GM18867 (cell line): ENCODE results near the gene CCNL2.
"Not testable (repeated sequence)": the region's sequence is repeated elsewhere in the genome, so short reads cannot be mapped to it uniquely, and the experiment has no call there.

ENCODE experiments used
- ATAC-seq: cut with Tn5 transposase; IDR thresholded peaks from one replicate; pipeline ENCODE4 v1.9.1; 2021; ENCODE audit warnings: mild to moderate bottlenecking, moderate library complexity; ENCODE audit not compliant: unreplicated experiment

CCNL2 gene

DNA sequence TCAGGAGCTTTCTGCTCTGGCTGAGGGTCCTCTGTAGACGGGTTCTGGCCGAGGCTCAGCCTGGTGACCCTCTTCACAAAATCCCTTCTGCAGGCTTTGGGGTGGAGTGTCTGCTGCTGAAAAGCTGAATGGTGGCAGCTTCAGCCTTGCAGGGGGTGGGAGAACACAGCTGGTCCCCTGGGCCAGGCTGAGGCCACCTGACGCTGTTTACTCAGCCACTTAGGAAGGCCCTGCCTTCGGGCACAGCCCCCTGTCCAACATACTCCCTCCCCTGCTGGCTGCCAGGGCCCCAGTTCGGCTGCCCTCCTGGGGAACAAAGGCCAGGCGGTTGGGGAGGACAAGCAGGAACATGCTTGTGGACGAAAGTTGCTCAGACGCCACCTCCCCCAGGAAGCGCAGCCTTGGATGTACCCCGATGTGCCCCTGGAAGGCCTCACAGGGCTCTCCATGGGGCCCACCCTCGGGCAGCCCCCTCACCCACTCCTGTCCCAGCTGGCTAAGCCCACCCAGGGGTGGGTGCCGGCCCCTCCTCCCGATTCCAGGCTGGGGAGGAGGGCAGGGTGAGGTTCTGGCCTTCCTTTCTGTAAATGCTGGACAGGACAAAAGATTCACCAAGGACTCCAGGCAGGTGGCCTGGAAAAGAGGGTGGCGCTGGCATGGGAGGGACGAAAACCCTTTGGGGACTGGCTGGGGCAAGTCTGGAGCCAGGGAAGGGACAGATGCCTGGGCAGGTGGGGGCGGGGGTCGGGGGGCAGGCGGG, 22.2 kb upstream of the CCNL2 start, which contains the start of gene ANKRD65:
ANKRD65 (minus strand) TSS at position 130 of the 760 bp plus-strand sequence. CDS start 271 bp downstream, outside the sequence.
- ATAC-seq, result no peak

DNA sequence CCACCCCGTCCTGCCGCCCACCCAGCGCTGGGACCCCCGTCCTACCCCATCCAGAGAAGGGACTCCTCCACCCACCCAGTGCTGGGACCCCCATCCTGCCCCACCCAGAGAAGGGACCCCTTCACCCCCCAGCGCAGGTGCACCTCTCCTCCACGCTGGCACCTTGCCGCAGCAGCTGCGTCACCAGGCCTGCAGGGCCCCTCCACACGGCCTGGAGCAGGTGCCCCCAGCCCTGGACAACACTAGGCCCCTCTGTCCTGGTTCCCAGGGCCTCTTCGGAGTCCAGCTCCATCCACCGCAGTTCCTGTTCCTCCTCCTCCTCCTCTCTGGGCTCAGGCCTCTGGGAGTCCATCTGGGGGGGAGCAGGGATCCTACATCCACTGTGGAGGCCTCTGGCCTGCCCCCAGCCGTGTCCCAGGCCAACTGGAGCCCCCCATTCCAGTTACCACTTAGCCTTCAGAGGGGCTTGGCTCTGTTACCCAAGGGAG, 21.6 kb upstream of the CCNL2 start:
- no peak for ATAC-seq

DNA sequence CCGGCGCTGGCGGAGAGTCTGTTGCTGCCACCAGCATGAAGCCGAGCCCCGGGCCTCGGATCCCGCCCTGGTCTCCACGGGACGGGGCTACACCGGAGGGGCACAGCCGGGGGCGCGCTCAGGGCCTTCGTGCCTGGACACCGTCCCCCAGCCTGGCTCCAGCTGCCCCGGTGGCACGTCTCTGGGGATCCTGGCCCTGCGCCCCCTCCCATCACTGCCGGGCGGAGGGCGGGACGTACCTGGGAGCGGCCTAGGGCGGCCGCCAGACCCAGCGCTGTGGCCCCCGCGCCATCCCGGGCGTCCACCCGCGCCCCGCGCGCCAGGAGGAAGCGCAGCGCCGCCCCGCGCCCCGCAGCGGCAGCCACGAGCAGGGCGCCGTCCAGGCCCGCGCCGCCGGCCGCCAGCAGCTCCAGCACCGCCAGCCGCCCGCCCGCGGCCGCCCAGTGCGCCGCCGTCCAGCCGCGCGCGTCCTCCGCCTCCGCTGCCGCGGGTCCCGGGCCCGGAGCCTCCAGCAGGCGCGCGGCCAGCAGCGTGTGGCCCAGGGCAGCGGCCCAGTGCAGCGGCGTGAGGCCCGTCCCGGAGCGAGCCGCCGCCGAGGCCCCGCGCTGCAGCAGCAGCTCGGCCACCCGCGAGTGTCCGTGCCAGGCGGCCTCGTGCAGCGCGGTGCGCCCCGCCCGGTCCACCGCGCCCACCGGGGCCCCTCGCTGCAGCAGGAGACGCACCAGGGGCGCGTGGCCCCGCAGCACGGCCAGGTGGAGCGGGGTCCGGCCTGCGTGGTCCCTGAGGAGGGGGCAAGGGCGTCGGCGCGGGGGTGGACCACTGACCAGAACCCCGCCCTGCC, 20.9 kb upstream of the CCNL2 start:
- ATAC-seq, result no peak

DNA sequence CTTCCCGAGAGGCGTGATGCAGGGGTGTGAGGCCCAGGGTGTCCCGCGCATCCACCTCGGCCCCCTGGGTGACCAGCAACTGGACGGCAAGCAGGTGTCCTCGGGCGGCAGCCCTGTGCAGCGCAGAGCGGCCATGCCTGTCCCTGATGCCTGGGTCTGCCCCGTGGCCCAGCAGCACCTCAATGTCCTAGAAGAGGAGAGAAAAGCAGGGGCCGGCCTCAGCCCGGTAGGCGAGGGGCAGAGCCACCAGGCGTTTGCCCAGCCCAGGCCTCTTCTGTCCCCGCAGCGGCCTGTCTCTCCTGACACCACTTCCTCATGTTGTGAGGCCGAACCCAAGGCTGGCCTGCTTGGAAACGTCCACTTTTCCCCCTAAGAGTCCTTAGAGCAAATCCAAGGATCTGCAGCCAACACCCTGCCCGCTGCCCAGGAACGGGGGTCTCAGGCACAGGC, 20.3 kb upstream of the CCNL2 start:
- ATAC-seq, result no peak

DNA sequence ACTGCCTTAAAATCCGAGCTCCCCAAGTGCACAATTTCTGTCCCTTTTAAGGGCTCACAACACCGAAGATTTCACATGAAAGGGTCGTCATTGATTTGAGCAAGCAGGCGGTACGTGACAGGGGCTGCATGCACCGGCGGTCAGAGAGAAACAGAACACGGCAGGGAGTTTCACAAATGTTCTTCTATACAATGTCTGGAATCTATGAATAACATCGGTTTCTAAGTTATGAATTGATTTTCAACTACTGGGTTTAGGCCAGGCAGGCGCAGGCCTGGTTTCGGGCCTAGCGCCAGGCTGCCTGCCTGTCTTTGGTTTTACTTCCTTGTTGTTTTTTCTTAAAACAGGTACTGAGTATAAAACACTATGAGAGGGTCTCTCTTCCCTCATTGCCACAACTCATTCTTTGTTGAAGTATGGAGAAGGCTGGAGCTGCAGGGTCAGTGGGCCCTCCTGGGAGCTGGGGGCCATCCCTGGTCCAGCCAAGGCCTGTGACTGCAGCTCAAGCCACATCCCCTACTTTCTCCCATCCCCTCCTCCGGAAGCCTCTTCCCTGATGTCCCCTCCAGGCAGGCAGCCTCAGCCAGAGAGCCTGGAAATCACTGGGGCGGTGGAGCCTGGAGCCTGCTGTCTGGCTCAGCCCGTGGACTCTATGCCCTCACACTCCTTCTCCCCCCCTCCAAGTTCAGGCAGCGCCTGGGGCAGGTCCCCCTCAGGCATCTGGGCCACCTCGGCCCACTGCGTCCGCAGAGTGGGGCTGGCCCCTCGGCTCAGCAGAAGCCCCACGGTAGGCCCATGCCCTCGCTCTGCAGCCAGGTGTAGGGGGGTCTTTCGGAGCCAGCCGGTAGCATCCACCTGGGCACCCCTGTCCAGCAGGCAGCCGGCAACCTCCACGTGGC, 19.6 kb upstream of the CCNL2 start:
- no peak for ATAC-seq

DNA sequence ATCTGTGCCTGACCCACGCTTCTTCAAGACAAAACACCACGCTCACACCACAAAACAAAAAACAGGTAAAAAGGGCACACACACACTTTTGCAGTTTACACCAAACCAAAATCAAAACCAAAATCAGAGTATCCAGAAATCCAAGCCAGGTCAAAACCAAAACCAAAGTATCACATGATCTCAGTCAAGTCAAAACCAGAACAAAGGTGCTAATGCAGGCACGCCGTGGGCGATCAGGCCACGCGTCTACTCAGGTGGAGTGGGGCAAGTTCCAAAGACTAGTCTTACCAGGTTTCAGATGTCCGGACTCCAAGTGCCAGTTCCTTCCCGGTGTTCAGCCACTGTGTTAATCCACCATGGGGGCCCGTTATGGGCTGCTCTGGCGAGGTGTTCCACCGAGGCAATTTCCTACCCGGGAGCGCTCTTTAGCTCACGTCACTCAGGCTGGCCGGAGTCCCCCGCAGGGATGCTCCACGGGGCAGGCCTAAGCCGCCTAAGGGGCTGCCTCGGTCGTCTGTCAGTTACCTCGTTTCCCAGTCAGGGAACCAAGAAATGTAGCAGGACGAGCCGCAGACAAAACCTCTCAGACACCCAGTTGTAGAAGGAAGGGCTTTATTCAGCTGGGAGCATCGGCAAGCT, 18.8 kb upstream of the CCNL2 start:
- ATAC-seq, result not testable (repeated sequence)

DNA sequence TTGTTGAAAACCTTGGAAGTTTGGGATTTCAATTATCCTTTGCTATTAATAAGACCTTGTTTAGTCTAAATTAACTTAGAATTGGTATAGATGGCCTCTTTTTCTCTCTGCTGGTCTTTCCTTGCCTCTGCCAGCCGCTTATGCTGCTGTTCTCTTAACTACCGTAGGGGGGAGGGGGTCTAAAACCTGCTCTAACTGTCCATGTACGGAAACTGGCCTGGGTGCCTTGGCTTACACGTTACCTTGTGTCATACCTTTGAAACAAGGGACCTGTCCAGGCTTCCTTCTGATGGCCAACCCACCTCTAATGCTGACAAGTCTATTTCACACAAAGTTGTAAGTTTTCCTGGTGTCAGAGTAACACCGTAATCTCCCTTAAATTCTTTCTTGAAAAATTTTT, 18.3 kb upstream of the CCNL2 start:
- ATAC-seq, result not testable (repeated sequence)

DNA sequence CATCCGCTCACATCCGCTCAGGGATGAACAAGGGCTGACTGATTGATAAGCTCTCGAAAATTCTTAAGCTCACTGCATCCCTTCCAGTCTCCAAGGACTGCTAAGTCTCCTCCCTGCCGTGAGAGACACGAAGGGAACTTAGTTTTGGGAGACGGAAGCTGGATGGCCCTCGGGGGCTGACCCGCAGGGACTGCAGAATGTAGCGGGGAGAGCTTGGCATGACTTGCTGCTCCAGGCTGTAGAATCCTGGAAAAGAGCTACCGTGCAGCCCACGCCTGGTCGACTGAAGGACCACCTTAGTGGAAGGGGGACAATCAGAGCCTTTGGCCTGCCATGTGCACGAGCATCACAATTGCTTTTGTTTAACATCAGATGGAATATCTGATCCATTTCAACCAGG, 16.6 kb upstream of the CCNL2 start:
- ATAC-seq, result no peak

DNA sequence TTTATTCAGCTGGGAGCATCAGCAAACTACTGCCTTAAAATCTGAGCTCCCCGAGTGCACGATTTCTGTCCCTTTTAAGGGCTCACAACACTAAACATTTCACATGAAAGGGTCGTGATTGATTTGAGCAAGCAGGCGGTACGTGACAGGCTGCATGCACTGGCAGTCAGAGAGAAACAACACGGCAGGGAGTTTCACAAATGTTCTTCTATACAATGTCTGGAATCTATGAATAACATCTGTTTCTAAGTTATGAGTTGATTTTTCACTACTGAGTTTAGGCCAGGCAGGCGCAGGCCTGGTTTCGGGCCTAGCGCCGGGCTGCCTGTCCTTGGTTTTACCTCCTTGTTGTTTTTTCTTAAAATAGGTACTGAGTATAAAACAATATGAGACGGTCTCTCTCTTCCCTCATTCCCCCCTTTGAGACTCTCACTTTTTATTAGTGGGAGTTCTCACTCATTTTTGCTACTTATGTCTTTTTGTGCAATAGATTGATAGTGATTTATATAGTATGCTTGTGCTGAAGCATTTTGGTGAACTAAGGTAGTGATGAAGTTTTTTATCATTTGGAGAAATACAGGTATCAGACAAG, 13.3 kb upstream of the CCNL2 start:
- ATAC-seq, result not testable (repeated sequence)

DNA sequence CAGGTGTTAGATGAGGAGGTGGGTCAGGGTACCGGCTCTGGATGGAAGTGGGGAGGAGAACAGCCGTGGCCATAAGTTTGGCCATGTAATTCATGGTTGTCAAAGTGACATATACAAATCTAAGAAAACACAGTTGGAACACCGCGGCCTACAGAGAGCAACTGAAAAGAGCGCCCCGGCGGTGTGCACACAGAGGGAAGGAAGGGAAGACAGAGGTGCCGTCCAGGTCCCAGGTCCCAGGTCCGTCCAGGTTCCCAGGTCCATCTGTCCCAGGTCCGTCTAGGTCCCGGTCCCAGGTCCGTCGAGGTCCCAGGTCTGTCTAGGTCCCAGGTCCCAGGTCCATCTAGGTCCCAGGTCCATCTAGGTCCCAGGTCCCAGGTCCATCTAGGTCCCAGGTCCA, 12.5 kb upstream of the CCNL2 start:
- ATAC-seq, result no peak

DNA sequence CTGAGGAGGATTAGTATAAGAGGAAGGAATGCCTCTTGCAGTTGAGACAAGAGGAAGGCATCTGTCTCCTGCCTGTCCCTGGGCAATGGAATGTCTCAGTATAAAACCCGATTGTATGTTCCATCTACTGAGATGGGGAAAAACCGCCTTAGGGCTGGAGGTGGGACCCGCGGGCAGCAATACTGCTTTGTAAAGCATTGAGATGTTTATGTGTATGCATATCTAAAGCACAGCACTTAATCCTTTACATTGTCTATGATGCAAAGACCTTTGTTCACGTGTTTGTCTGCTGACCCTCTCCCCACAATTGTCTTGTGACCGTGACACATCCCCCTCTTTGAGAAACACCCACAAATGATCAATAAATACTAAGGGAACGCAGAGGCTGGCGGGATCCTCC, 11.1 kb upstream of the CCNL2 start:
- not testable (repeated sequence) for ATAC-seq

DNA sequence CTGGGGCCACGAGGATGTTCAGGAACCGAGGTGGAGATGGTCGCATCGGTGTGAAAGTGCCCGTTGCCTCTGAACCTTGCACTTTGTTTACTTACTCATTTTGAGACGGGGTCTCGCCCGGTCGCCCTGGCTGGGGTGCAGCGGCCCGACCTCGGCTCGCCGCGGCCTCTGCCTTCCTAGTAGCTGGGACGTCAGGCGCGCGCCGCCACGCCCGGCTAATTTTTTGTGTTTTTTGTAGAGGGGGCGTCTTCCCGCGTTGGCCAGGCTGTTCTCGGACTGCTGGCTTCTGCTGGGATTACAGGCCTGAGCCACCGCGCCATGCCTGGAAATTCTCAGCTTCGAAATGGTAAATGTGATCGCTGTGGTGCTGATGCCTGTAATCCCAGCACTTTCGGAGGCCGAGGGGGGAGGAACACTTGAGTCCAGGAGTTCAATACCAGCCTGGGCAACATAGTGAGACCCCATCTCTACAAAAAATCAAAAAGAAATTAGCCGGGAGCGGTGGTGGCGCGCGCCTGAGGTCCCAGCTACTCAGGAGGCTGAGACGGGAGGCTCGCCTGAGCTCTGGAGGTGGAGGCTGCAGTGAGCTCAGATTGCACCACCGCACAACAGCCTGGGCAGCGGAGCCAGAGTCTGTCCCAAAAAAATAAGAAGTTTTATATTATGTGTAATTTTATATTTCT, 8.6 kb upstream of the CCNL2 start:
- ATAC-seq, result no peak

DNA sequence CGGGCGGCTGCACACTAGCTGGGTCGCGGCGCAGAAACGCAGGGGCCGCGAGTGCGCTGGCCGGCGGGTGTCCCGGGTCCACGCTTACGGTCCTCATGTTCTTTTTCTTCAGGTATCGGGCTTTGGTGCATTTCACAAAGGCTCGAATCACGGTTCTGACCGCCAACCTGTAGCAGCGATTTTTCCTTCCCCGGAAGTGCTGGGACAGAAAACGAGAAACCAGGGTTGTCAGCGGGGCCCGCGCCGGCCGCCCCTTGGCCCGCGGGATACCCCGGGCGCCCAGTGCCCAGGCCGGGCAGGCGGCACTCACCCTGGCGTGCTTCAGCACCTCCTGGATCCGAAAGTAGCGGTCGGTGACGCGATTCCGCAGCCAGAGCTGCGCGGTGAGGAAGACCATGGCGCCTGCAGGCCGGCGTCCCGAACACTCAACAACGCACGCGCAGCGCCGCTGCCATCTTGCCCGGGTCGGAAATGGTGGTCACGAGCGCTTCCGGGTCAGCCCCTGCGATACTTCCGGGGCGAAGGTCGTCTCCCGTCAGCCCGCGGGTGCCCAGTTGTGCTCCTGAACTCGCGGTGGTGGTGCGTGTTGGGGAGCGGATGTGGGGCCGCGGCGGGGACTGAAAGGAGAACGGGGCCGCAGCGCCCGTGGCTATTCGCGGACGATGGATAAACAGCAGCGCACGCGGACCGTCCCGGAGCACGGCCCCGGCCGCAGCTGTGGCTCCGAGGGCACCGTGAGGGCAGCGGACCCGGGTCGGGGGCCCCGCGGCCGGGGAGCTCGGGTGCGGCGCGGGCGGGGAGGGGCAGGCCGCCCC, 7.9 kb upstream of the CCNL2 start, which contains the start of gene MRPL20:
MRPL20 (minus strand) TSS at position 473 of the 815 bp plus-strand sequence; CDS start at position 397, 76 bp downstream.
- peak; percentile 92 for ATAC-seq

DNA sequence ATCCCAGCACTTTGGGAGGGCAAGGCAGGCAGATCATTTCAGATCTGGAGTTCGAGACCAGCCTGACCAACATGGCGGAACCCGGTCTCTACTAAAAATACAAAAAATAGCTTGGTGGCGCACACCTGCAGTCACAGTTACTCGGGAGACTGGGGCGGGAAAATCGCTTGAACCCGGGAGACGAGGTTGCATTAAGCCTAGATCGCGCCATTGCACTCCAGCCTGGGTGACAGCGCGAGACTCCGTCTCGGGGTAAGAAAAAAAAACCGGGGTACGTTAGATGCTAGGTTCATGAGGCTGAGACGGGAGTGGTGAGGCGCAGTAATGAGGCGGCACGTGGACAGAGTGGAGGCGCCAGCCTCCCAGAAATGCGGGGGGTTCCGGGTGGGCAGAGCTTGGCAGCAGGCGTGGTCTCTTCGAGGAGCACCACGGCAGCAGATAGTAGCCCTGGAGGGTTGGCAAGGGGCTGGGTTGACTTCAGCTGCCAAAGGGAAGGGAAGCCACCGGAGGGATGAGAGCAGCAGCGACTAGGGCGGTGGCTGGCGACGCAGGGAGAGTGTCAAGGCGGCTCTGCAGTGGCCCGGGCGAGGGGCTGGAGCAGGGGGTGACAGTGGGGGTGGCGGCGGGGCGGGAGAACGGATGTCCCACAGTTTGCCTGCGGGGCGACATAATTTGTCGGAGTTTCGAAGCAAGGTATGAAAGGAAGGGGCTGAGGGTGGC, 7.1 kb upstream of the CCNL2 start:
- ATAC-seq, result no peak

DNA sequence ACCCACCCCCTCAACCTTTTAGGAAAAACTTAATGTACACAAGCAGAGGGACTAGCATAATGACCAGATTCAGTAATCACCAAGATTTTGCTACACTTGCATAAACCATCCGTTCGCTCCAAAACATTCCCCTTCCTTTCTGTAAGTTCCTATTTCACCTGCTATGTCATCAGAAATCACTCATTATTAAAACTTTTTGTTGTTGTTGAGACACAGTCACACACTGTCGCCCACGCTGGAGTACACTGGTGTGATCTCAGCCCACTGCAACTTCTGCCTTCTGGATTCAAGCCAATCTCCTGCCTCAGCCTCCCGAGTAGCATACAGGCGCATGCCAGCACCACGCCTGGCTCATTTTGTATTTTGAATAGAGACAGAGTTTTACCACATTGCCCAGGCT, 4.5 kb upstream of the CCNL2 start:
- no peak for ATAC-seq

DNA sequence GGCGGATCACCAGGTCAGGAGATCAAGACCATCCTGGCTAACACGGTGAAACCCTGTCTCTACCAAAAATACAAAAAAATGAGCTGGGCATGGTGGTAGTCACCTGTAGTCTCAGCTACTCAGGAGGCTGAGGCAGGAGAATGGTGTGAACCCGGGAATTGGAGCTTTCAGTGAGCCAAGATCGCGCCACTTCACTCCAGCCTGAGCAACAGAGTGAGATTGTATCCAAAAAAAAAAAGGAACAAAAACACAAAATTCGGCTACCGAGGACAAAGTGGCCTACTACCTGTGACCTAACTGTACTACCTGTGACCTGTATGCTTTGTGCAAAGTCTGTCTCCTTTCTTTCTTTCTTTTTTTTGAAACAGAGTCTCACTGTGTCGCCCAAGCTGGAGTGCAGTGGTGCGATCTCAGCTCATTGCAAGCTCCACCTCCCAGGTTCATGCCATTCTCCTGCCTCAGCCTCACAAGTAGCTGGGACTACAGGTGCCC, 3.8 kb upstream of the CCNL2 start:
- not testable (repeated sequence) for ATAC-seq

DNA sequence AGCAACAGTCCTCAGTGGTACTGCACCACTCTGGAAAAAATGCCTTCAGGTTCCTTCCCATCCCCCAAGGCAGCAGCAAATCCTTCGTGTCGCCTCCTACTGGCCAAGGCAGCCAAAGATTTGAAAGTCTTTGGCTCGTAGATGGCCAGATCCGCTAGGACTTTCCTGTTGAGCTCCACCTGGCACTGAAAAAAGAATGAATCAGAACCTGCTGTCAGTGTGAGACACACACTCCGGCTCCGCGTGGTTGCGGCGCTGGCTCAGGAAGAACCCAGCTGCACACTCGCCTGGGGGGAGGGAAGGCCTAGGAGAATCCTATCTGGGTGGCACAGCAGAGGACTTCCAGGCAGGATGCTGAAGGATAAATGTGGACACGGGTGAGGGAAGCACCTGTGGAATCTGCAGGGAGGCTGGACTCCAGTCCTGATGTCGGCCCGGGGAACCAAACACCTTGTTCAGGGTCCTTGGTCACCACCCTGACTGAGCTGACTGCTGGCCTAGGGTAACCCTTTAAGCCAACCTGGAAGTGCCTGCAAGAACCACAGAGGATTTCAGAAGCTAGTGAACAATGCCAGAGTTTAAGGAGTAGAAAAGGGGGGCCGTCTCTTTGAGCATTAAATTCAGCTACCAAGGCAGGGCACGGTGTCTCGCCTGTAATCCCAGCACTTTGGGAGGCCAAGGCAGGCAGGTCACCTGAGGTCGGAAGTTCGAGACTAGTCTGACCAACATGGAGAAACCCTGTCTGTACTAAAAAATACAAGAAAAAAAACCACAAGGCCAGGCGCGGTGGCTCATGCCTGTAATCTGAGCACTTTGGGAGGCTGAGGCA, 3.2 kb upstream of the CCNL2 start:
- no peak for ATAC-seq
